Right atrium auricular region (tissue), 2 donors: ENCODE measurements around the gene NANOS3. TPM values are rescaled to one million over a fixed set of nuclear protein-coding genes. Genes with fewer than 3 reads are reported as not detected.

Experiments used
- DNase-seq: peaks from one replicate; pipeline ENCODE4 v3.0.0-alpha.2; 2019; ENCODE audit warnings: low spot score
- H3K27ac ChIP-seq, 2 donors: fragments of 200-600 bp; sonication (generic); 1 replicate in 1 of 2; 2 replicates in 1 of 2; pipeline ENCODE4 v1.5.1; 2016 to 2019
- H3K27me3 ChIP-seq, 2 donors: fragments of 200-600 bp; sonication (generic); one replicate each; pipeline versions ENCODE4 v1.5.1 to v1.6.0; 2017 to 2019
- H3K36me3 ChIP-seq: fragments of 200-600 bp; sonication (generic); one replicate; pipeline ENCODE4 v1.5.1; 2016
- H3K4me1 ChIP-seq, 2 donors: fragments of 200-600 bp; sonication (generic); one replicate each; pipeline versions ENCODE4 v1.5.1 to v1.6.0; 2017 to 2019
- H3K4me3 ChIP-seq, 2 donors: fragments of 200-600 bp; sonication (generic); 1 replicate in 1 of 2; 2 replicates in 1 of 2; pipeline ENCODE4 v1.5.1; 2017 to 2019; ENCODE audit warnings: mild to moderate bottlenecking in 1 of 2, moderate library complexity in 1 of 2
- H3K9me3 ChIP-seq, 2 donors: fragments of 200-600 bp; sonication (generic); one replicate each; pipeline ENCODE4 v1.5.1; 2019
- microRNA counts, 2 donors: library from miRNA; unstranded; fragments of <30 nt; microRNA quantifications; one replicate each; lab custom pipeline; 2016 to 2017
- microRNA-seq, 2 donors: library from miRNA; unstranded; fragments of <30 nt; microRNA quantifications; one replicate each; pipeline ENCODE4, GENCODE V29; 2016 to 2017; ENCODE audit warnings: borderline number of aligned reads in 2 of 2, borderline replicate concordance in 1 of 2
- total RNA-seq, 2 donors: library from RNA; depleted of rRNA; stranded (reverse); fragments of >200 nt; gene quantifications; one replicate each; pipeline ENCODE4 v1.1.0, GENCODE V29; 2016
- TF ChIP-seq, protein P1 (sequence below), 2 donors: fragments of 200-600 bp; sonication (generic); IDR thresholded peaks; one replicate each; pipeline ENCODE4 v1.5.1; 2019; ENCODE audit warnings: antibody characterized with exemption in 2 of 2

The NANOS3 gene
- total RNA-seq, 2 donors from 2014 or later, result not detected

DNA sequence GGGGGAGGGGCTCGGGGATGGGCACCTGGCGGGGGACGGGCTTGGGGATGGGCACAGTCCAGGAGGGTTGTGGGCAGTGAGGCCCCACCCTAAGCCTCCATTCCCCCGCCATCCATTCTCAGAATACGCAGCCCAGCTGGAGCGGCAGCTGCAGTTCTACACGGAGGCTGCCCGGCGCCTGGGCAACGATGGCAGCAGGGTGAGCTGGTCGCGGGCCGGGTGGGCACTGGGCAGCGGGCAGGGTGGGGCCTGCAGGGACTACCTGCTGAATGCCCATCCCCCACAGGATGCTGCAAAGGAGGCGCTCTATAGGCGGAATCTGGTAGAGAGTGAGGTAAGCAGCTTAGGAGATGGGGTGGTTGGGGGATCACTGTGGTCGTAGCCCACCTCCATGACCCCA lies 53.0 kb downstream of the NANOS3 start:
- TF ChIP-seq, protein P1, sequence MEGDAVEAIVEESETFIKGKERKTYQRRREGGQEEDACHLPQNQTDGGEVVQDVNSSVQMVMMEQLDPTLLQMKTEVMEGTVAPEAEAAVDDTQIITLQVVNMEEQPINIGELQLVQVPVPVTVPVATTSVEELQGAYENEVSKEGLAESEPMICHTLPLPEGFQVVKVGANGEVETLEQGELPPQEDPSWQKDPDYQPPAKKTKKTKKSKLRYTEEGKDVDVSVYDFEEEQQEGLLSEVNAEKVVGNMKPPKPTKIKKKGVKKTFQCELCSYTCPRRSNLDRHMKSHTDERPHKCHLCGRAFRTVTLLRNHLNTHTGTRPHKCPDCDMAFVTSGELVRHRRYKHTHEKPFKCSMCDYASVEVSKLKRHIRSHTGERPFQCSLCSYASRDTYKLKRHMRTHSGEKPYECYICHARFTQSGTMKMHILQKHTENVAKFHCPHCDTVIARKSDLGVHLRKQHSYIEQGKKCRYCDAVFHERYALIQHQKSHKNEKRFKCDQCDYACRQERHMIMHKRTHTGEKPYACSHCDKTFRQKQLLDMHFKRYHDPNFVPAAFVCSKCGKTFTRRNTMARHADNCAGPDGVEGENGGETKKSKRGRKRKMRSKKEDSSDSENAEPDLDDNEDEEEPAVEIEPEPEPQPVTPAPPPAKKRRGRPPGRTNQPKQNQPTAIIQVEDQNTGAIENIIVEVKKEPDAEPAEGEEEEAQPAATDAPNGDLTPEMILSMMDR (IDR thresholded peaks at IDR 0.05), result no peak
- H3K4me1 ChIP-seq, result no peaks in the 10 kb centered on the region

More for the DNA sequence above, 53.0 kb downstream of the NANOS3 start:
- peaks cover 13% of the 10 kb centered on the region for H3K36me3 ChIP-seq
- no peaks in the 10 kb centered on the region for H3K9me3 ChIP-seq
- no peak overlapping the region for H3K4me3 ChIP-seq
- H3K27me3 ChIP-seq, result no peaks in the 10 kb centered on the region
- H3K27ac ChIP-seq, result no peak overlapping the region
- DNase-seq, result no peak

MicroRNA genes within 50 kb of the gene (microRNA counts, 767-probe panel; counts per million panel counts)
- microRNA hsa-miR-181c-5p (lab: Ali Mortazavi, UCI) (2,294 to 3,937 counts per million in 2 donors), microRNA hsa-miR-23a-3p (lab: Ali Mortazavi, UCI) (5,208 to 11,631 counts per million in 2 donors), microRNA hsa-miR-24-3p (lab: Ali Mortazavi, UCI) (3,999 to 8,696 counts per million in 2 donors), microRNA hsa-miR-27a-3p (lab: Ali Mortazavi, UCI) (0 to 1,767 counts per million in 2 donors)

Small RNA genes within 50 kb of the gene (microRNA-seq; reads per million reads assigned to microRNA genes)
- 279 to 438 reads per million in 2 donors for gene MIR181C
- 457 to 569 reads per million in 2 donors for gene MIR181D

Other genes with a start within 250 kb of the NANOS3 start
- gene MRI1, start 112.6 kb upstream of the NANOS3 start, total RNA-seq, result 10 to 100 TPM; 18.2 to 19.4 TPM
- gene C19orf53, start 102.7 kb upstream of the NANOS3 start, total RNA-seq, result 100 to 1,000 TPM; 272 to 304 TPM
- 1 to 10 TPM; 5.7 to 9.8 TPM for gene ZSWIM4, start 81.7 kb upstream of the NANOS3 start, total RNA-seq
- under 1 TPM; 0.28 to 0.70 TPM for gene BRME1, start 29.0 kb downstream of the NANOS3 start, total RNA-seq
- gene CC2D1A, start 29.1 kb downstream of the NANOS3 start, total RNA-seq, result 10 to 100 TPM; 16.1 to 22.6 TPM
- 1 to 10 TPM in 1 of 2 donors, under 1 TPM in 1; 0.47 to 1.1 TPM for gene PODNL1, start 61.3 kb downstream of the NANOS3 start, total RNA-seq
- 10 to 100 TPM; 10.6 to 12.2 TPM for gene DCAF15, start 75.4 kb downstream of the NANOS3 start, total RNA-seq
- 1 to 10 TPM; 3.2 to 5.2 TPM for gene RFX1, start 129.2 kb downstream of the NANOS3 start, total RNA-seq
- gene RLN3, start 151.0 kb downstream of the NANOS3 start, total RNA-seq, result not detected
- 1 to 10 TPM; 3.5 to 3.7 TPM for gene IL27RA, start 154.6 kb downstream of the NANOS3 start, total RNA-seq
- under 1 TPM; 0.28 to 0.37 TPM for gene PALM3, start 184.9 kb downstream of the NANOS3 start, total RNA-seq
- 10 to 100 TPM in 1 of 2 donors, 1 to 10 TPM in 1; 8.7 to 12.1 TPM for gene MISP3, start 195.7 kb downstream of the NANOS3 start, total RNA-seq
- gene C19orf67, start 208.6 kb downstream of the NANOS3 start, total RNA-seq, result not detected
- 10 to 100 TPM; 20.2 to 38.2 TPM for gene SAMD1, start 213.6 kb downstream of the NANOS3 start, total RNA-seq
- 100 to 1,000 TPM; 144 to 185 TPM for gene PRKACA, start 240.6 kb downstream of the NANOS3 start, total RNA-seq